H1 (cell line): ENCODE results near the gene AFF1.

Source experiments
- CTCF ChIP-seq, 3 experiments: IDR thresholded peaks; 1 replicate in 2 of 3; 2 replicates in 1 of 3; pipeline versions ENCODE4 v1.5.1 to v1.6.1; 2011; ENCODE audit warnings: low read length in 3 of 3, mild to moderate bottlenecking in 3 of 3, inconsistent platforms in 2 of 3, low read depth in 1 of 3, moderate library complexity in 1 of 3; ENCODE audit not compliant: insufficient read depth in 1 of 3; ENCODE audit errors: control extremely low read depth in 1 of 3
- EGR1 ChIP-seq: IDR thresholded peaks from 2 replicates; pipeline ENCODE4 v1.6.1; 2011; ENCODE audit warnings: low read depth, low read length, borderline replicate concordance
- EP300 ChIP-seq, 2 experiments: IDR thresholded peaks; 1 replicate in 1 of 2; 2 replicates in 1 of 2; pipeline ENCODE4 v1.6.1; 2011 to 2012; ENCODE audit warnings: low read depth in 2 of 2, low read length in 2 of 2, mild to moderate bottlenecking in 2 of 2, borderline replicate concordance in 1 of 2, inconsistent platforms in 1 of 2, moderate library complexity in 1 of 2
- GABPA ChIP-seq: IDR thresholded peaks from 2 replicates; pipeline ENCODE4 v1.6.1; 2011; ENCODE audit warnings: mild to moderate bottlenecking, low read length, moderate library complexity, borderline replicate concordance; ENCODE audit not compliant: insufficient read depth
- HDAC2 ChIP-seq, 2 experiments: fragments of 300-600 bp in 1 of 2; sonication (generic) in 1 of 2; IDR thresholded peaks; 2 replicates each; pipeline ENCODE4 v1.6.1; 2011 to 2012; ENCODE audit warnings: low read depth in 2 of 2, low read length in 2 of 2, mild to moderate bottlenecking in 2 of 2, moderate library complexity in 2 of 2, borderline replicate concordance in 1 of 2, inconsistent platforms in 1 of 2
- JUND ChIP-seq: IDR thresholded peaks from 2 replicates; pipeline ENCODE4 v1.6.1; 2011; ENCODE audit warnings: mild to moderate bottlenecking, improper control_type of control experiment, low read length
- POLR2A ChIP-seq, 2 experiments: IDR thresholded peaks; 1 replicate in 1 of 2; 2 replicates in 1 of 2; pipeline ENCODE4 v1.6.1; 2011; ENCODE audit warnings: low read depth in 2 of 2, low read length in 2 of 2, mild to moderate bottlenecking in 2 of 2; ENCODE audit errors: control extremely low read depth in 1 of 2
- POLR2AphosphoS5 ChIP-seq: IDR thresholded peaks from 2 replicates; pipeline ENCODE4 v1.6.1; 2011; ENCODE audit warnings: low read depth, low read length
- RAD21 ChIP-seq, 2 experiments: IDR thresholded peaks in 1 of 2; conservative IDR thresholded peaks in 1 of 2; 2 replicates each; pipeline ENCODE4 v1.6.1; 2011; ENCODE audit warnings: low read depth in 2 of 2, low read length in 2 of 2, improper control_type of control experiment in 1 of 2, inconsistent platforms in 1 of 2, mild to moderate bottlenecking in 1 of 2, moderate library complexity in 1 of 2
- SIN3A ChIP-seq, 2 experiments: IDR thresholded peaks in 1 of 2; conservative IDR thresholded peaks in 1 of 2; 2 replicates each; pipeline ENCODE4 v1.6.1; 2011 to 2012; ENCODE audit warnings: low read length in 2 of 2, improper control_type of control experiment in 1 of 2, low read depth in 1 of 2, mild to moderate bottlenecking in 1 of 2
- TCF12 ChIP-seq: IDR thresholded peaks from 2 replicates; pipeline ENCODE4 v1.6.1; 2011; ENCODE audit warnings: low read depth, mild to moderate bottlenecking, low read length

GRCh38 chr4:87036713-87037112, 101.9 kb downstream of the AFF1 start:
- TF ChIP-seq GABPA (no peak), CTCF (IDR thresholded peaks at IDR 0.05; ENCODE audit: control extremely low read depth in 1 of 3, insufficient read depth in 1 of 3, low read depth in 1 of 3, low read length in 3 of 3) (no peak), RAD21 (IDR thresholded peaks at IDR 0.05 in 1 of 2, conservative IDR thresholded peaks at IDR 0.05 in 1 of 2; ENCODE audit: low read depth in 2 of 2, low read length in 2 of 2) (no peak), JUND (no peak), EGR1 (no peak), SIN3A (conservative IDR thresholded peaks at IDR 0.05 in 1 of 2, IDR thresholded peaks at IDR 0.05 in 1 of 2; ENCODE audit: low read depth in 1 of 2, low read length in 2 of 2) (no peak), POLR2AphosphoS5 (no peak), EP300 (IDR thresholded peaks at IDR 0.05; ENCODE audit: borderline replicate concordance in 1 of 2, low read depth in 2 of 2, low read length in 2 of 2) (no peak), POLR2A (IDR thresholded peaks at IDR 0.05; ENCODE audit: control extremely low read depth in 1 of 2, low read depth in 2 of 2, low read length in 2 of 2) (no peak), HDAC2 (IDR thresholded peaks at IDR 0.05; ENCODE audit: borderline replicate concordance in 1 of 2, low read depth in 2 of 2, low read length in 2 of 2) (no peak), TCF12 (no peak)
